IMR-90 (cell line): ENCODE data around the gene RASGRP4. TPM values are rescaled to one million over a fixed set of nuclear protein-coding genes. Genes with fewer than 3 reads are reported as not detected.

Experiments
- ATAC-seq: fragments of 200-7000 bp; cut with Tn5 transposase; 2 replicates; pipeline ENCODE4 v1.9.1; 2020; ENCODE audit warnings: low read depth, mild to moderate bottlenecking, moderate library complexity
- BruUV-seq: library from RNA; stranded (reverse); fragments of 400-500 nt; replicated peaks from 2 replicates; lab custom pipeline; 2021; lab: Mats Ljungman, UMichigan
- CTCF ChIA-PET: fragments of 300-600 bp; formaldehyde crosslinking; extraction: SDS; loops from one replicate; lab custom pipeline; 2021; ENCODE audit warnings: antibody characterized with exemption; lab: Yijun Ruan, JAX
- POLR2A ChIA-PET: fragments of 300-600 bp; sonication (Branson Sonifier 250); formaldehyde crosslinking; loops from one replicate; lab custom pipeline; 2022; ENCODE audit warnings: antibody characterized with exemption; ENCODE audit not compliant: unreplicated experiment; lab: Charles Lee
- DNase-seq: peaks from one replicate; pipeline ENCODE4 v3.0.0; 2013
- H2AFZ ChIP-seq: replicated peaks from 2 replicates; pipeline ENCODE3; 2013; ENCODE audit warnings: low read length, mild to moderate bottlenecking; ENCODE audit not compliant: poor library complexity
- H2AK5ac ChIP-seq: 2 replicates; pipeline ENCODE4 v1.6.1; 2013; ENCODE audit warnings: low read depth, low read length, inconsistent platforms
- H2AK9ac ChIP-seq: replicated peaks from 2 replicates; pipeline ENCODE3; 2013; ENCODE audit warnings: mild to moderate bottlenecking, low read depth, low read length, moderate library complexity; ENCODE audit not compliant: poor library complexity
- H2BK120ac ChIP-seq: 2 replicates; pipeline ENCODE4 v1.6.1; 2013; ENCODE audit warnings: low read depth, low read length, inconsistent platforms
- H2BK15ac ChIP-seq: 3 replicates; pipeline ENCODE4 v1.6.1; 2013; ENCODE audit warnings: low read depth, low read length, inconsistent platforms
- H2BK20ac ChIP-seq: 2 replicates; pipeline ENCODE4 v1.6.1; 2013; ENCODE audit warnings: low read depth, mild to moderate bottlenecking, inconsistent platforms, low read length, moderate library complexity
- H2BK5ac ChIP-seq: 2 replicates; pipeline ENCODE4 v1.6.1; 2013; ENCODE audit warnings: mild to moderate bottlenecking, low read depth, low read length, inconsistent platforms; ENCODE audit not compliant: poor library complexity, severe bottlenecking
- H3K14ac ChIP-seq: replicated peaks from 2 replicates; pipeline ENCODE4 v1.6.1; 2013; ENCODE audit warnings: low read depth, low read length, inconsistent platforms
- H3K18ac ChIP-seq: 2 replicates; pipeline ENCODE4 v1.6.1; 2013; ENCODE audit warnings: low read depth, low read length, control low read depth
- H3K23ac ChIP-seq: 2 replicates; pipeline ENCODE4 v1.6.1; 2013; ENCODE audit warnings: low read depth, low read length, inconsistent platforms
- H3K27ac ChIP-seq: 2 replicates; pipeline ENCODE4 v1.5.1; 2013; ENCODE audit warnings: mild to moderate bottlenecking, control low read depth, low read length; ENCODE audit not compliant: insufficient read depth
- H3K27me3 ChIP-seq: 2 replicates; pipeline ENCODE4 v1.6.1; 2013; ENCODE audit warnings: low read length; ENCODE audit not compliant: control insufficient read depth, insufficient read depth
- H3K36me3 ChIP-seq: 2 replicates; pipeline ENCODE4 v1.6.1; 2013; ENCODE audit warnings: low read length, mixed read lengths; ENCODE audit not compliant: control insufficient read depth, insufficient read depth
- H3K4ac ChIP-seq: 2 replicates; pipeline ENCODE4 v1.6.1; 2013; ENCODE audit warnings: low read depth, low read length, inconsistent platforms
- H3K4me1 ChIP-seq: 2 replicates; pipeline ENCODE4 v1.6.1; 2013; ENCODE audit warnings: low read length, mixed read lengths; ENCODE audit not compliant: control insufficient read depth, insufficient read depth
- H3K4me2 ChIP-seq: 2 replicates; pipeline ENCODE4 v1.6.1; 2013; ENCODE audit warnings: low read depth, mild to moderate bottlenecking, control low read depth, low read length, moderate library complexity
- H3K4me3 ChIP-seq: 2 replicates; pipeline ENCODE4 v1.5.1; 2013; ENCODE audit warnings: low read depth, mild to moderate bottlenecking, control low read depth, low read length, moderate library complexity; ENCODE audit not compliant: insufficient read depth
- H3K56ac ChIP-seq: 2 replicates; pipeline ENCODE4 v1.6.1; 2013; ENCODE audit warnings: low read length, inconsistent platforms; ENCODE audit not compliant: insufficient read depth; ENCODE audit errors: extremely low read depth
- H3K79me1 ChIP-seq, 2 experiments: 2 replicates each; pipeline ENCODE4 v1.6.1; 2013; ENCODE audit warnings: low read length in 2 of 2, inconsistent platforms in 1 of 2, low read depth in 1 of 2
- H3K9ac ChIP-seq: 2 replicates; pipeline ENCODE4 v1.6.1; 2013; ENCODE audit warnings: low read depth, low read length, control low read depth
- H3K9me1 ChIP-seq: 2 replicates; pipeline ENCODE4 v1.6.1; 2013; ENCODE audit warnings: low read length, inconsistent platforms; ENCODE audit not compliant: insufficient read depth
- H3K9me3 ChIP-seq: 2 replicates; pipeline ENCODE4 v1.6.1; 2013; ENCODE audit warnings: low read length; ENCODE audit not compliant: control insufficient read depth, insufficient read depth
- H4K20me1 ChIP-seq: 2 replicates; pipeline ENCODE4 v1.6.1; 2013; ENCODE audit warnings: low read length, inconsistent platforms; ENCODE audit not compliant: insufficient read depth
- H4K5ac ChIP-seq: 2 replicates; pipeline ENCODE4 v1.6.1; 2013; ENCODE audit warnings: mild to moderate bottlenecking, low read depth, low read length, control low read depth
- H4K8ac ChIP-seq, 2 experiments: 2 replicates each; pipeline ENCODE4 v1.6.1; 2013; ENCODE audit warnings: low read depth in 2 of 2, low read length in 2 of 2, control low read depth in 1 of 2, inconsistent platforms in 1 of 2
- H4K91ac ChIP-seq: 2 replicates; pipeline ENCODE4 v1.6.1; 2013; ENCODE audit warnings: low read depth, low read length, inconsistent platforms; ENCODE audit not compliant: insufficient read depth
- BHLHE40 ChIP-seq: fragments of 150-350 bp; IDR thresholded peaks from 2 replicates; pipeline ENCODE4 v1.6.1; 2016; ENCODE audit warnings: mild to moderate bottlenecking, low read depth, low read length
- CEBPB ChIP-seq: IDR thresholded peaks from 2 replicates; pipeline ENCODE4 v1.6.1; 2012; ENCODE audit warnings: low read depth, low read length, improper control_type of control experiment
- CHD1 ChIP-seq: IDR thresholded peaks from 2 replicates; pipeline ENCODE4 v1.6.1; 2012; ENCODE audit warnings: low read depth, low read length, improper control_type of control experiment
- CTCF ChIP-seq: conservative IDR thresholded peaks from 2 replicates; pipeline ENCODE4 v1.5.1; 2012; ENCODE audit warnings: mild to moderate bottlenecking, low read depth, low read length, improper control_type of control experiment
- ELK1 ChIP-seq: fragments of 150-350 bp; IDR thresholded peaks from 2 replicates; pipeline ENCODE4 v1.6.1; 2016; ENCODE audit warnings: low read depth, mild to moderate bottlenecking, low read length, moderate library complexity, borderline replicate concordance
- FOS ChIP-seq: fragments of 150-350 bp; IDR thresholded peaks from 2 replicates; pipeline ENCODE4 v1.6.1; 2016; ENCODE audit warnings: low read depth, low read length
- MAFK ChIP-seq: IDR thresholded peaks from 2 replicates; pipeline ENCODE4 v1.6.1; 2012; ENCODE audit warnings: low read depth, low read length, improper control_type of control experiment
- MAZ ChIP-seq: IDR thresholded peaks from 2 replicates; pipeline ENCODE4 v1.6.1; 2012; ENCODE audit warnings: low read depth, mild to moderate bottlenecking, low read length, improper control_type of control experiment, moderate library complexity, borderline replicate concordance
- MXI1 ChIP-seq: IDR thresholded peaks from 2 replicates; pipeline ENCODE4 v1.6.1; 2012; ENCODE audit warnings: low read depth, mild to moderate bottlenecking, low read length, moderate library complexity, borderline replicate concordance
- NFE2L2 ChIP-seq: fragments of 150-350 bp; IDR thresholded peaks from 2 replicates; pipeline ENCODE4 v1.6.1; 2016; ENCODE audit warnings: low read depth, mild to moderate bottlenecking, low read length
- POLR2A ChIP-seq: IDR thresholded peaks from 2 replicates; pipeline ENCODE4 v1.6.1; 2012; ENCODE audit warnings: mild to moderate bottlenecking, low read depth, low read length
- RAD21 ChIP-seq: IDR thresholded peaks from 2 replicates; pipeline ENCODE4 v1.6.1; 2012; ENCODE audit warnings: low read length, improper control_type of control experiment
- RCOR1 ChIP-seq: IDR thresholded peaks from 2 replicates; pipeline ENCODE4 v1.6.1; 2012; ENCODE audit warnings: mild to moderate bottlenecking, low read length, improper control_type of control experiment; ENCODE audit not compliant: insufficient replicate concordance
- RFX5 ChIP-seq: IDR thresholded peaks from 2 replicates; pipeline ENCODE4 v1.8.0; 2012; ENCODE audit warnings: low read depth, mild to moderate bottlenecking, low read length, moderate library complexity
- SMC3 ChIP-seq: fragments of 150-350 bp; IDR thresholded peaks from 2 replicates; pipeline ENCODE4 v1.6.1; 2016; ENCODE audit warnings: low read depth, mild to moderate bottlenecking, antibody characterized with exemption, low read length, moderate library complexity
- USF2 ChIP-seq: fragments of 150-350 bp; IDR thresholded peaks from 2 replicates; pipeline ENCODE4 v1.6.1; 2017; ENCODE audit warnings: mild to moderate bottlenecking, antibody characterized with exemption, low read length, low read depth
- WGBS, 2 experiments: methylation state at CpG; one replicate each; pipeline versions ENCODE4 v1.1.5 to v1.1.7; 2013; ENCODE audit warnings: missing lambda C conversion rate in 2 of 2; ENCODE audit not compliant: insufficient read length in 1 of 2; ENCODE audit errors: extremely low coverage in 2 of 2; 5-methylcytosine and 5-hydroxymethylcytosine counted together
- dilution Hi-C: fragments of 300-500 bp; cut with HindIII; formaldehyde crosslinking; loops from one replicate; pipeline ENCODE4 v1.14.3; 2018; ENCODE audit warnings: low sequenced_read_pairs; ENCODE audit not compliant: unreplicated experiment
- in situ Hi-C: fragments of 300-500 bp; cut with MboI; formaldehyde crosslinking; loops from 3 replicates; pipeline ENCODE4 v1.14.3; 2019; ENCODE audit warnings: low sequenced_read_pairs, inconsistent platforms, mixed read lengths
- intact Hi-C: fragments of 100-400 bp; cut with micrococcal nuclease; formaldehyde crosslinking; loops from 2 replicates; pipeline ENCODE4 v1.10.0; 2022
- polyA plus RNA-seq, 3 experiments: library from polyadenylated mRNA; depleted of rRNA; stranded (reverse); fragments of >200 nt; gene quantifications; 2 replicates each; pipeline ENCODE4 v1.2.3, GENCODE V29; 2012; ENCODE audit warnings: low replicate concordance in 1 of 3
- total RNA-seq: library from RNA; depleted of rRNA; stranded (reverse); fragments of >200 nt; gene quantifications from 2 replicates; pipeline ENCODE4 v1.2.3, GENCODE V29; 2012

The RASGRP4 gene
- total and polyA plus RNA-seq, 2 of the 4 experiments (the other 2 are of a cell fraction): not detected

- Histone ChIP-seq H2AK5ac (no peak overlapping the region), H4K91ac (no peak overlapping the region), H3K23ac (no peak overlapping the region), H2AFZ (no peak overlapping the region), H2BK20ac (no peak overlapping the region), H3K9me3 (no peaks in the 10 kb centered on the region), H3K4ac (no peak overlapping the region), H4K20me1 (peaks cover 56% of the 10 kb centered on the region), H3K56ac (no peak overlapping the region), H3K18ac (no peak overlapping the region), H3K9ac (no peak overlapping the region), H3K4me3 (no peak overlapping the region), H2BK120ac (no peak overlapping the region), H3K9me1 (peaks cover 24% of the 10 kb centered on the region), H3K79me1 (peaks cover 24 to 68% of the 10 kb centered on the region in 2 experiments; a peak in 3 of 4 replicates), H3K27ac (no peak overlapping the region), H3K4me2 (no peak overlapping the region), H4K5ac (no peak overlapping the region), H2BK5ac (no peak overlapping the region), H3K14ac (no peak overlapping the region), H2AK9ac (no peak overlapping the region), H3K36me3 (peaks cover 39% of the 10 kb centered on the region), H3K27me3 (no peaks in the 10 kb centered on the region), H4K8ac (no peak overlapping the region), H3K4me1 (peaks cover 12% of the 10 kb centered on the region), H2BK15ac (no peak overlapping the region)
- ATAC-seq (no peak), DNase-seq (no peak)
- dilution Hi-C loops: no loop called here
- no CpG with 5 or more reads among the region's 4 CpGs for WGBS, 2 experiments
- in situ Hi-C loops: no loop called here
- CTCF ChIA-PET: no interaction called here
- no TSS peak for BruUV-seq
- intact Hi-C loops: no loop called here
- TF ChIP-seq USF2 (no peak), RFX5 (no peak), BHLHE40 (no peak), POLR2A (no peak), FOS (no peak), MXI1 (no peak), RAD21 (no peak), MAFK (no peak), MAZ (no peak), CTCF (no peak), RCOR1 (no peak), NFE2L2 (no peak), CHD1 (no peak), ELK1 (no peak), SMC3 (no peak), CEBPB (no peak)
- POLR2A ChIA-PET: no interaction called here
Measured at GRCh38 chr19:38377052-38377451, 49.0 kb downstream of the RASGRP4 start.
